Measurements from ENCODE around the gene COMMD1. TPM values are rescaled to one million over a fixed set of nuclear protein-coding genes. Genes with fewer than 3 reads are reported as not detected.

Gene COMMD1
- total RNA-seq, 1 donor from 2014 or later: 26.6 TPM

DNA sequence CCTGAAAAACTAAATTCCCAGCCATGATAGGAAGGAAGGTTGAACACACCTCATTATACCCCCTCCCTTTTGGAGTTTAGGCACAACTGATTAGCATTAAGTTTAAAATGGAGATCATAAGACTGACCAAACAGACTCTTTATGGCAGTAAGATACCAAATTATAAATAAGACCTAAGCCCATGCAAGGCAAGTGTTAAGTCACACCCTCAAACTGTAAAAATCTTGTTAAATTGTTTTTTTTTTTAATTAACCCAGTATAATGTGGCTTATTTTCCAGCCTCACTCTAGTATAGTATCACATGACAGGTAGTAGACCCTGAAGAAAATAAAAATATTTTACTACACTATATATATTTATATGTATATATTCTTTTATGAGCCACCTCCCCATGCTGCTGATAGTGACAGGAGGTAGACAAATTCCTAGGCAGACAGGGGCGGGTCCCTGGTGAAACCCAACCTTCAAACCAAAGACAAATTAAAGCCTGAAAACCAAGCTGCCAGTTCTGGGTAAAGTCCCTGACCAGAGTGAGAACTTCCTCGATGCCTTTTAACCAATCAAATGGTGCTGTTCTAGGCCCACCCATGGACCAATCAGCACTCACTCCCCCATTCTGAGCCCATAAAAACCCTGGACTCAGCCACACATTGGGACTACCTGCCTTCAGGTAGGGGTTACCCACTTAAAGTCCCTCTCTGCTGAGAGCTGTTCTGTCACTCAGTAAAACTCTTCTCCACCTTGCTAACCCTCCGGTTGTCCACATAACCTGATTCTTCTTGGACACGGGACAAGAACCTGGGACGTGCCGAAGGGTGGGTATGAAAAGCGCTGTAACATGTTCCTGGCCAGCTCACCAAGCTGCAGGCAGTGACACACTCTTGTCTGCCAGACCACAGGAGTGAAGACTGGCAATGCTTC is 166.5 kb downstream of the COMMD1 start:
- ATAC-seq (no peak), DNase-seq (no peak)
- Histone ChIP-seq H3K27me3 (ENCODE audit: low read depth) (no peaks in the 10 kb centered on the region), H3K4me1 (peaks cover 5% of the 10 kb centered on the region), H3K36me3 (no peaks in the 10 kb centered on the region), H3K9me3 (peaks cover 9% of the 10 kb centered on the region), H3K4me3 (no peak overlapping the region), H3K27ac (no peak overlapping the region)
- intact Hi-C loops (cut with DNase I): no loop called here
- TF ChIP-seq CTCF (IDR thresholded peaks at IDR 0.05): no peak

DNA sequence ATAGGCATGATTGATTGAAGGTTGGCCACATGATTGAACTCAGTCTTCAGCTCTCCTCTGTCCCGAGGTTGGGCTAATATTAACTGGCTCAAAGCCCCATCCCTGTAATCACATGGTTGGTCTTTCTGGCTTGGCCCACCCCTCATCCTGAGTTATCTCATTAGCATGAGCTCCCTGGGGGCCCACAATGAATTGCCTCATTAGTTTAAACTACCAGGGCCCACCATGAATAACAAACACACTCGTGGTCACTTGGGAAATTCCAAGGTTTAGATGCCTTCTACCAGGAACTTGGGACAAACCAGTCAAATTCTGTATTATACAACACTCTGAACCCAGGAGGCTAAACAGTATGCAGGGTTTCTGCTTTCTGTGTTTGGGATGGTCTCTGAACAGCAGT is 168.8 kb downstream of the COMMD1 start:
- intact Hi-C loops (cut with DNase I): no loop called here
- H3K27me3 ChIP-seq (ENCODE audit: low read depth): no peaks in the 10 kb centered on the region
- DNase-seq: no peak
- no peak overlapping the region for H3K4me3 ChIP-seq
- peaks cover 9% of the 10 kb centered on the region for H3K9me3 ChIP-seq
- TF ChIP-seq CTCF (IDR thresholded peaks at IDR 0.05): no peak
- H3K36me3 ChIP-seq: no peaks in the 10 kb centered on the region
- no peak for ATAC-seq
- no peak overlapping the region for H3K27ac ChIP-seq
- H3K4me1 ChIP-seq: peaks cover 6% of the 10 kb centered on the region

GRCh38 chr2:62076980-62077638 is 171.6 kb downstream of the COMMD1 start:
- no peak overlapping the region for H3K27ac ChIP-seq
- no peaks in the 10 kb centered on the region for H3K27me3 ChIP-seq (ENCODE audit: low read depth)
- H3K9me3 ChIP-seq: peaks cover 5% of the 10 kb centered on the region
- H3K4me1 ChIP-seq: peaks cover 6% of the 10 kb centered on the region
- ATAC-seq (no peak), DNase-seq (no peak)
- intact Hi-C loops (cut with DNase I): no loop called here
- H3K4me3 ChIP-seq: no peak overlapping the region
- no peak for TF ChIP-seq CTCF (IDR thresholded peaks at IDR 0.05)
- H3K36me3 ChIP-seq: no peaks in the 10 kb centered on the region

GRCh38 chr2:62084801-62085200 is 179.3 kb downstream of the COMMD1 start:
- no peaks in the 10 kb centered on the region for H3K4me1 ChIP-seq
- no peak overlapping the region for H3K27ac ChIP-seq
- H3K9me3 ChIP-seq: no peaks in the 10 kb centered on the region
- intact Hi-C loops (cut with DNase I): no loop called here
- DNase-seq (no peak), ATAC-seq (no peak)
- H3K36me3 ChIP-seq: no peaks in the 10 kb centered on the region
- no peaks in the 10 kb centered on the region for H3K27me3 ChIP-seq (ENCODE audit: low read depth)
- TF ChIP-seq CTCF (IDR thresholded peaks at IDR 0.05): no peak
- H3K4me3 ChIP-seq: no peak overlapping the region

DNA sequence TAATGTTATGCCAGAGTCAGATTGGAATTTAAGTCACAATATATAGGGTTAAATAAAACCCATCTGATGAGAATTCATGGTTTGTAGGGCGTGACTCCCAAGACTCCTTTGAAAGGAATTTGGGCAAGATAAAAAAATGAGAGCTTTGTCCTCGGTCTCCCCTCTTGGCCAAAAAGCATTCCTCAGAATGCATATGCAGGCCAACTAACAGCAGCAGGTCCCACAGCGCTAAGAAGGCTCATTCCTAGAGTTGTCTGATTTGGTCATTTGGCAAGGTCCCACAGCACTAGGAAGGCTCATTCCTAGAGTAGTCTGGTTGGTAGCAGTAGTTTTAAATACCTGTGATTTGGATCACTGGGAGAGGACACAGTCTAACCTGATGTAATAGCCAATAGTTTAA is 184.2 kb downstream of the COMMD1 start:
- TF ChIP-seq CTCF (IDR thresholded peaks at IDR 0.05): no peak
- Histone ChIP-seq H3K4me1 (no peaks in the 10 kb centered on the region), H3K27ac (no peak overlapping the region), H3K27me3 (ENCODE audit: low read depth) (no peaks in the 10 kb centered on the region), H3K4me3 (no peak overlapping the region), H3K9me3 (no peaks in the 10 kb centered on the region), H3K36me3 (no peaks in the 10 kb centered on the region)
- DNase-seq: no peak
- intact Hi-C loops (cut with DNase I): no loop called here
- ATAC-seq: no peak
